AG10803 (cell line): ENCODE results near the gene SMAD7.

Source experiments
- DNase-seq: peaks from one replicate; pipeline ENCODE4 v3.0.0; 2010; ENCODE audit warnings: low read depth
- H3K4me3 ChIP-seq: 2 replicates; pipeline ENCODE4 v1.5.1; 2011; ENCODE audit warnings: mild to moderate bottlenecking, low read length, control low read depth
- CTCF ChIP-seq: conservative IDR thresholded peaks from 2 replicates; pipeline ENCODE4 v1.5.1; 2011; ENCODE audit warnings: mild to moderate bottlenecking, low read length, control low read depth, inconsistent platforms

The SMAD7 gene

DNA sequence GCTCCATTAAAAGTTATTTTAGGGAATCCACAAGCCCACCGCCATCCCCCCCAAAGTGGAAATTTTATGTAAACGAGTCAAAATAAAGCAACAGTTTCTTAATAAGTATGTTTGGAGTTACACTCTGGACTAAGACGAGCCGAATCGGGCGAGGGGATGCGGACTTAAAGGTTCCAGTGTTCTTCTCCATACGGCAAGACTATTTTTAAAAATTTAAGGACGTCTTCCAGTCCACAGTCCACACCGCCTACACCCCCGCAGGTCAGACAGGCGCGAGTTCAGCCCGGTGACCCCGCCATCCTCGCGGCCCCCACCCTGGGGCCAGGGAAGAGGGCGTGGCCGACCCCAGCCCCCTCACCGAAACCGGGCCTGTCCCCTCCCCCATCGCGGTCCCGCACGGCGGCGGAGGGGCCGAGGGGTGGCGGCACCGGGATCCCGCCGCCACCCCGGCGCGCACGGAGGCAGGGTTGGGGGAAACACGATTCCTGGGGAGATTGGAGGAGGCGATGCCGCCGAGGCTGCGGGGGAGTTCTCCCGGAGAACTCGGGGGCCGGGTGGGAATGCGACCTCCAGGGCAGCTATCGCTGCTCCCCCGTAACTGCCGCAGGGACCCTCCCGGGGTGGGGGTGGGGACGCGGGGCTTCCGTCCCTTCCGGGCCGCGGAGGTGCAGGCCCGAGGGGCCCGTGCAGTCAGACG, 24.5 kb upstream of the SMAD7 start:
- peak overlapping the region; percentile 68 for H3K4me3 ChIP-seq
- TF ChIP-seq CTCF = no peak
- DNase-seq = no peak

DNA sequence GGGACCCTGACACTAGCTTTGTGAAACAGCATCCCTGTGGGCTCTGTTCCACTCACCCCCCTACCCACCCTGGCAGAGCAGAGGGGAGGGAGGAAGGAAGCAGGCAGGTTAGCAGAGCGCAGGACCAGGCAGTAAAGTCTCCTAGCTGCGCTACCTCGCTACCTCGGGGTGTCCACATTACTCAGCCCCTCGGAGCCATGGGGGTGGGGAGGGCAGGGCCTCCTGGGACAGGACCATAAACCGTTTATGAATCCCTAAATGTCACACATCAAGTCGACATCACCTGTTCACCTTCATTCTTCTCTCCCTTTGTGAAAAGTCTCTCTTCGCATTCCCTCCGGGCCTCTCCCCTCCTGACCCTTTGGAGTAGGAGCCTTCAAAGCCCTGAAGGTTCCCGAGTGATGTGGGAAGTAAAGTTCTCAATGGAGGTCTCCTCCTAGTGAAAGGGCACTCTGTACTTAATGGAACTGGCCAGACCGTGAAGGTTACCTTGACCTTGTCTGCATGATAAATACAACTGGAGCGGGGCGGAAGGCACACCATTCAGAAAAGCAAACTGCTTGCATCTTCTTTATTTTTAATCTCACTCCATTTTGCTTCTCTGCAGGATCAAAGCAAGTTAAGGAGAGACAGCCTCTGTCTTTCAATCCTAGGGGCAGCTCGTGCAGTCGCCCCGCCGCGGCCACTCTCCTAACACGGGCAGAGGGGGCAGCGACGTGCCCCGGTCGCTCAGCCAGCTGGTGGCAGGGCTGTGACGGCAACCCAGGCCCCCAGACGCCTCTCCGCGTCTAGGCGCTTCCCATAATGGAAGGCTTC, 23.7 kb upstream of the SMAD7 start:
- peak; percentile 21; the same call in 1 of the 2 replicates for TF ChIP-seq CTCF
- peak overlapping the region; percentile 68 for H3K4me3 ChIP-seq
- DNase-seq = no peak

- H3K4me3 ChIP-seq = no peak overlapping the region
- no peak for DNase-seq
- TF ChIP-seq CTCF = no peak
These were observed 23.0 kb upstream of the SMAD7 start for GRCh38 chr18:48973731-48974130.

GRCh38 chr18:48968412-48969215, 17.8 kb upstream of the SMAD7 start:
- DNase-seq = no peak
- no peak overlapping the region for H3K4me3 ChIP-seq
- no peak for TF ChIP-seq CTCF

DNA sequence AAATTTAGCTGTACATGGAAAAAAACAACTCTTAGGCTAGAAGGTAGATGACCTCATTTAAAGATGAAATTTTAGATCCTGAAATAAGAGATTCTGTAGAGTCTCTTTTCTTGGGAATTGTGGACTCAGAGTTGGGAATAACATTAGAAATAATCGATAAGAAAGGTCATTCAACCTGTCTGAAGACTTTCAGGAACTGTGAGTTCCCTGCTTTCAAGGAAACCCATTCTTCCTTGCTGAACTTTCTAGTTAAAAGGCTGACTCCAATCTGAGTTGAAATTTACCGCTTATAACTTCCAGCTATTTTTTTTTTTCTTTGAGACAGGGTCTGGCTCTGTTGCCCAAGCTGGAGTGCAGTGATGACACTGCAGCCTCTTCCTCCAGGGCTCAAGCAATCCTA, 16.8 kb upstream of the SMAD7 start:
- TF ChIP-seq CTCF = no peak
- no peak for DNase-seq
- H3K4me3 ChIP-seq = no peak overlapping the region

- no peak for TF ChIP-seq CTCF
- H3K4me3 ChIP-seq = no peak overlapping the region
- no peak for DNase-seq
These were observed 15.8 kb upstream of the SMAD7 start for GRCh38 chr18:48966523-48966922.
